BE2C (cell line): Measurements from ENCODE around the gene HGF.

Source experiments
- DNase-seq: peaks from one replicate; pipeline ENCODE4 v3.0.0-alpha.2; 2020
- H3K27me3 ChIP-seq: fragments of 250-450 bp; sonication (Bioruptor Pico); 2 replicates; pipeline ENCODE4 v1.5.1; 2020; ENCODE audit warnings: mild to moderate bottlenecking
- H3K36me3 ChIP-seq: fragments of 250-450 bp; sonication (Bioruptor Pico); 2 replicates; pipeline ENCODE4 v1.5.1; 2020; ENCODE audit warnings: mild to moderate bottlenecking
- H3K4me1 ChIP-seq: fragments of 250-450 bp; sonication (Bioruptor Pico); 2 replicates; pipeline ENCODE4 v1.5.1; 2020
- H3K4me3 ChIP-seq: 2 replicates; pipeline ENCODE4 v1.5.1; 2011; ENCODE audit warnings: low read depth, low read length
- H3K9me3 ChIP-seq: fragments of 250-450 bp; sonication (Bioruptor Pico); 2 replicates; pipeline ENCODE4 v1.5.1; 2020
- CTCF ChIP-seq: IDR thresholded peaks from 2 replicates; pipeline ENCODE4 v1.5.1; 2012; ENCODE audit warnings: mild to moderate bottlenecking, low read depth, low read length

The HGF gene

GRCh38 chr7:81789406-81790119 lies 19.7 kb upstream of the HGF start:
- TF ChIP-seq CTCF, result no peak
- DNase-seq, result no peak
- Histone ChIP-seq H3K27me3 (no peaks in the 10 kb centered on the region), H3K4me3 (no peak overlapping the region), H3K36me3 (no peaks in the 10 kb centered on the region), H3K9me3 (no peaks in the 10 kb centered on the region), H3K4me1 (no peaks in the 10 kb centered on the region)

GRCh38 chr7:81788246-81788645 lies 18.4 kb upstream of the HGF start:
- no peaks in the 10 kb centered on the region for H3K4me1 ChIP-seq
- H3K27me3 ChIP-seq, result no peaks in the 10 kb centered on the region
- no peak for DNase-seq
- H3K36me3 ChIP-seq, result no peaks in the 10 kb centered on the region
- no peak for TF ChIP-seq CTCF
- H3K9me3 ChIP-seq, result no peaks in the 10 kb centered on the region
- no peak overlapping the region for H3K4me3 ChIP-seq

GRCh38 chr7:81783818-81784217 lies 14.0 kb upstream of the HGF start:
- H3K4me1 ChIP-seq, result no peaks in the 10 kb centered on the region
- no peak for TF ChIP-seq CTCF
- H3K36me3 ChIP-seq, result no peaks in the 10 kb centered on the region
- DNase-seq, result no peak
- H3K4me3 ChIP-seq, result no peak overlapping the region
- H3K27me3 ChIP-seq, result no peaks in the 10 kb centered on the region
- H3K9me3 ChIP-seq, result no peaks in the 10 kb centered on the region

- Histone ChIP-seq H3K36me3 (no peaks in the 10 kb centered on the region), H3K4me1 (peaks cover 6% of the 10 kb centered on the region), H3K4me3 (no peak overlapping the region), H3K9me3 (no peaks in the 10 kb centered on the region), H3K27me3 (no peaks in the 10 kb centered on the region)
- no peak for TF ChIP-seq CTCF
- no peak for DNase-seq
Observed at GRCh38 chr7:81780914-81781693, 11.3 kb upstream of the HGF start.

- Histone ChIP-seq H3K4me1 (peaks cover 19% of the 10 kb centered on the region), H3K36me3 (no peaks in the 10 kb centered on the region), H3K27me3 (no peaks in the 10 kb centered on the region), H3K4me3 (no peak overlapping the region), H3K9me3 (no peaks in the 10 kb centered on the region)
- no peak for DNase-seq
- no peak for TF ChIP-seq CTCF
Observed at GRCh38 chr7:81779706-81780105, 9.9 kb upstream of the HGF start.

- Histone ChIP-seq H3K9me3 (no peaks in the 10 kb centered on the region), H3K36me3 (no peaks in the 10 kb centered on the region), H3K4me1 (peaks cover 25% of the 10 kb centered on the region), H3K27me3 (no peaks in the 10 kb centered on the region), H3K4me3 (no peak overlapping the region)
- no peak for DNase-seq
- TF ChIP-seq CTCF, result no peak
Observed at GRCh38 chr7:81777697-81778096, 7.8 kb upstream of the HGF start.
